H1 (cell line): ENCODE measurements around the gene CSRNP3.

Experiments
- BACH1 ChIP-seq: IDR thresholded peaks from 2 replicates; pipeline ENCODE4 v1.6.1; 2012; ENCODE audit warnings: low read length, improper control_type of control experiment
- CTCF ChIP-seq, 3 experiments: IDR thresholded peaks; 1 replicate in 2 of 3; 2 replicates in 1 of 3; pipeline versions ENCODE4 v1.5.1 to v1.6.1; 2011; ENCODE audit warnings: low read length in 3 of 3, mild to moderate bottlenecking in 3 of 3, inconsistent platforms in 2 of 3, low read depth in 1 of 3, moderate library complexity in 1 of 3; ENCODE audit not compliant: insufficient read depth in 1 of 3; ENCODE audit errors: control extremely low read depth in 1 of 3
- EZH2 ChIP-seq: fragments of 200-600 bp; sonication (generic); IDR thresholded peaks from 2 replicates; pipeline ENCODE4 v1.7.1; 2012; ENCODE audit warnings: low read depth, mild to moderate bottlenecking, moderate library complexity, low read length, inconsistent platforms; ENCODE audit not compliant: severe bottlenecking
- POLR2A ChIP-seq, 2 experiments: IDR thresholded peaks; 1 replicate in 1 of 2; 2 replicates in 1 of 2; pipeline ENCODE4 v1.6.1; 2011; ENCODE audit warnings: low read depth in 2 of 2, low read length in 2 of 2, mild to moderate bottlenecking in 2 of 2; ENCODE audit errors: control extremely low read depth in 1 of 2
- POLR2AphosphoS5 ChIP-seq: IDR thresholded peaks from 2 replicates; pipeline ENCODE4 v1.6.1; 2011; ENCODE audit warnings: low read depth, low read length
- SAP30 ChIP-seq: fragments of 300-600 bp; sonication (generic); IDR thresholded peaks from 2 replicates; pipeline ENCODE4 v1.7.1; 2012; ENCODE audit warnings: low read length, moderate library complexity, mild to moderate bottlenecking, inconsistent platforms; ENCODE audit not compliant: insufficient read depth, insufficient replicate concordance
- SIN3A ChIP-seq, 2 experiments: IDR thresholded peaks in 1 of 2; conservative IDR thresholded peaks in 1 of 2; 2 replicates each; pipeline ENCODE4 v1.6.1; 2011 to 2012; ENCODE audit warnings: low read length in 2 of 2, improper control_type of control experiment in 1 of 2, low read depth in 1 of 2, mild to moderate bottlenecking in 1 of 2
- ZNF274 ChIP-seq: IDR thresholded peaks from 2 replicates; pipeline ENCODE4 v1.7.0; 2012; ENCODE audit warnings: low read length, borderline replicate concordance; ENCODE audit errors: extremely low read depth

GRCh38 chr2:165660361-165660760 is 190.9 kb downstream of the CSRNP3 start:
- TF ChIP-seq CTCF (IDR thresholded peaks at IDR 0.05; ENCODE audit: control extremely low read depth in 1 of 3, insufficient read depth in 1 of 3, low read depth in 1 of 3, low read length in 3 of 3), result no peak
- no peak for TF ChIP-seq EZH2
- TF ChIP-seq POLR2AphosphoS5, result no peak
- no peak for TF ChIP-seq SAP30
- no peak for TF ChIP-seq ZNF274
- TF ChIP-seq BACH1, result no peak
- TF ChIP-seq POLR2A (IDR thresholded peaks at IDR 0.05; ENCODE audit: control extremely low read depth in 1 of 2, low read depth in 2 of 2, low read length in 2 of 2), result no peak
- TF ChIP-seq SIN3A (conservative IDR thresholded peaks at IDR 0.05 in 1 of 2, IDR thresholded peaks at IDR 0.05 in 1 of 2; ENCODE audit: low read depth in 1 of 2, low read length in 2 of 2), result no peak
